SU-DHL-6 (cell line): ENCODE measurements around the gene SPEG.

Experiments
- H2AFZ ChIP-seq: fragments of 200-600 bp; sonication (generic); 2 replicates; pipeline ENCODE4 v1.6.1; 2014; ENCODE audit warnings: low read depth, mild to moderate bottlenecking, moderate library complexity, mixed read lengths, antibody characterized with exemption, low read length; ENCODE audit not compliant: severe bottlenecking
- H3F3A ChIP-seq: fragments of 200-600 bp; shearing (Covaris generic); 2 replicates; pipeline ENCODE4 v1.6.0; 2016; ENCODE audit warnings: antibody characterized with exemption, mild to moderate bottlenecking; ENCODE audit not compliant: insufficient read depth
- H3K27ac ChIP-seq: fragments of 200-600 bp; sonication (generic); 2 replicates; pipeline ENCODE4 v1.5.1; 2016; ENCODE audit warnings: low read depth, mild to moderate bottlenecking, low read length, moderate library complexity, mixed read lengths
- H3K27me3 ChIP-seq: fragments of 200-600 bp; sonication (generic), shearing (Covaris generic); 2 replicates; pipeline ENCODE4 v1.6.0; 2014; ENCODE audit warnings: mild to moderate bottlenecking, low read length
- H3K36me3 ChIP-seq: fragments of 200-600 bp; sonication (generic); 2 replicates; pipeline ENCODE4 v1.6.1; 2014; ENCODE audit warnings: mild to moderate bottlenecking, low read length, mixed read lengths
- H3K4me2 ChIP-seq: fragments of 300-600, 200-600 bp; shearing (Covaris generic), sonication (generic); 2 replicates; pipeline ENCODE4 v1.6.0; 2014; ENCODE audit warnings: low read length, low read depth, mild to moderate bottlenecking; ENCODE audit not compliant: poor library complexity, severe bottlenecking
- H3K4me3 ChIP-seq: fragments of 200-600 bp; sonication (generic); 2 replicates; pipeline ENCODE4 v1.5.1; 2014; ENCODE audit warnings: antibody characterized with exemption, low read length, mild to moderate bottlenecking, mixed read lengths; ENCODE audit not compliant: insufficient read depth, poor library complexity, severe bottlenecking
- H3K79me2 ChIP-seq: fragments of 200-600 bp; sonication (generic); 2 replicates; pipeline ENCODE4 v1.6.1; 2014; ENCODE audit warnings: mild to moderate bottlenecking, low read length, moderate library complexity; ENCODE audit not compliant: insufficient read depth
- H3K9ac ChIP-seq: fragments of 200-600 bp; sonication (generic); 2 replicates; pipeline ENCODE4 v1.7.0; 2014; ENCODE audit warnings: mild to moderate bottlenecking, low read length
- H3K9me2 ChIP-seq: fragments of 200-600 bp; sonication (generic); replicated peaks from 2 replicates; pipeline ENCODE4 v1.6.1; 2014; ENCODE audit warnings: low read length; ENCODE audit not compliant: insufficient read depth
- H3K9me3 ChIP-seq: fragments of 200-600 bp; sonication (generic); 2 replicates; pipeline ENCODE4 v1.6.1; 2014; ENCODE audit warnings: low read length, mixed read lengths; ENCODE audit not compliant: insufficient read depth
- H4K20me1 ChIP-seq: fragments of 200-600 bp; sonication (generic); 2 replicates; pipeline ENCODE4 v1.6.1; 2014; ENCODE audit warnings: low read depth, mild to moderate bottlenecking, antibody characterized with exemption, low read length, moderate library complexity, mixed read lengths
- CTCF ChIP-seq: fragments of 200-600 bp; sonication (generic); IDR thresholded peaks from one replicate; pipeline ENCODE4 v1.5.1; 2017; ENCODE audit warnings: antibody characterized with exemption, mild to moderate bottlenecking, low read length, moderate library complexity; ENCODE audit not compliant: insufficient read depth, poor library complexity, severe bottlenecking
- EZH2phosphoT487 ChIP-seq: fragments of 200-600 bp; sonication (generic), shearing (Covaris generic); conservative IDR thresholded peaks from 2 replicates; pipeline ENCODE4 v1.6.1; 2018; ENCODE audit warnings: mild to moderate bottlenecking, antibody characterized with exemption, low read length, moderate library complexity, mixed read lengths

The SPEG gene

GRCh38 chr2:219414857-219415256, 19.8 kb upstream of the SPEG start:
- no peak overlapping the region for H3K27ac ChIP-seq
- H3K9ac ChIP-seq: no peak overlapping the region
- H2AFZ ChIP-seq: no peak overlapping the region
- H3K36me3 ChIP-seq: no peaks in the 10 kb centered on the region
- H3K4me2 ChIP-seq: no peak overlapping the region
- H4K20me1 ChIP-seq: no peaks in the 10 kb centered on the region
- no peaks in the 10 kb centered on the region for H3K9me3 ChIP-seq
- no peak overlapping the region for H3K4me3 ChIP-seq
- H3K9me2 ChIP-seq: no peaks in the 10 kb centered on the region
- no peak for TF ChIP-seq CTCF
- no peak for TF ChIP-seq EZH2phosphoT487
- no peaks in the 10 kb centered on the region for H3K79me2 ChIP-seq
- no peaks in the 10 kb centered on the region for H3F3A ChIP-seq
- no peaks in the 10 kb centered on the region for H3K27me3 ChIP-seq

- TF ChIP-seq EZH2phosphoT487 (no peak), CTCF (no peak)
- H3K9ac ChIP-seq: no peak overlapping the region
- no peaks in the 10 kb centered on the region for H4K20me1 ChIP-seq
- H3K9me2 ChIP-seq: no peaks in the 10 kb centered on the region
- H2AFZ ChIP-seq: no peak overlapping the region
- no peaks in the 10 kb centered on the region for H3K27me3 ChIP-seq
- H3K4me3 ChIP-seq: no peak overlapping the region
- H3F3A ChIP-seq: no peaks in the 10 kb centered on the region
- H3K4me2 ChIP-seq: no peak overlapping the region
- H3K36me3 ChIP-seq: no peaks in the 10 kb centered on the region
- H3K27ac ChIP-seq: no peak overlapping the region
- no peaks in the 10 kb centered on the region for H3K9me3 ChIP-seq
- no peaks in the 10 kb centered on the region for H3K79me2 ChIP-seq
These were observed 18.9 kb upstream of the SPEG start for GRCh38 chr2:219415580-219416234.

- Histone ChIP-seq H3K9me3 (no peaks in the 10 kb centered on the region), H3K79me2 (no peaks in the 10 kb centered on the region), H3K9ac (no peak overlapping the region), H3K9me2 (no peaks in the 10 kb centered on the region), H4K20me1 (no peaks in the 10 kb centered on the region), H3K27me3 (no peaks in the 10 kb centered on the region), H3K36me3 (no peaks in the 10 kb centered on the region), H3K4me2 (no peak overlapping the region), H3F3A (no peaks in the 10 kb centered on the region), H2AFZ (no peak overlapping the region), H3K4me3 (no peak overlapping the region), H3K27ac (no peak overlapping the region)
- TF ChIP-seq CTCF (no peak), EZH2phosphoT487 (no peak)
These were observed 18.4 kb upstream of the SPEG start for GRCh38 chr2:219416235-219416602.
